ENCODE data around the gene GNAO1. TPM values are rescaled to one million over a fixed set of nuclear protein-coding genes. Genes with fewer than 3 reads are reported as not detected.

The GNAO1 gene
- total and polyA plus RNA-seq, 9 donors: 0.72 to 5.6 (median 2.7) TPM

GRCh38 chr16:56259425-56259779 lies 68.1 kb downstream of the GNAO1 start:
- WGBS, 3 donors: 92 to 96% (median 95%) methylated on average over 4 of the region's 4 CpGs
- no peak overlapping the region for H3K4me3 ChIP-seq
- intact Hi-C loops (cut with DNase I): no loop called here
- no peak for DNase-seq
- H3K27ac ChIP-seq: no peak overlapping the region
- no peaks in the 10 kb centered on the region for H3K9me3 ChIP-seq
- no peaks in the 10 kb centered on the region for H3K27me3 ChIP-seq
- H3K36me3 ChIP-seq: no peaks in the 10 kb centered on the region
- TF ChIP-seq CTCF (IDR thresholded peaks at IDR 0.05) (no peak), EP300 (IDR thresholded peaks at IDR 0.05) (no peak), POLR2A (IDR thresholded peaks at IDR 0.05) (no peak)
- H3K4me1 ChIP-seq (ENCODE audit: insufficient read depth): peaks cover 11% of the 10 kb centered on the region

GRCh38 chr16:56260378-56261160 lies 69.3 kb downstream of the GNAO1 start:
- WGBS, 3 donors: 87 to 89% (median 88%) methylated on average over 13 of the region's 13 CpGs
- no peak for DNase-seq

GRCh38 chr16:56261656-56262055 lies 70.4 kb downstream of the GNAO1 start:
- Histone ChIP-seq H3K9me3 (no peaks in the 10 kb centered on the region), H3K4me1 (ENCODE audit: insufficient read depth) (peaks cover 11% of the 10 kb centered on the region), H3K4me3 (no peak overlapping the region), H3K36me3 (no peaks in the 10 kb centered on the region), H3K27me3 (no peaks in the 10 kb centered on the region), H3K27ac (no peak overlapping the region)
- no peak for DNase-seq
- 76 to 86% (median 85%) methylated on average over 7 of the region's 7 CpGs for WGBS, 3 donors
- intact Hi-C loops (cut with DNase I): no loop called here
- TF ChIP-seq POLR2A (IDR thresholded peaks at IDR 0.05) (no peak), EP300 (IDR thresholded peaks at IDR 0.05) (no peak), CTCF (IDR thresholded peaks at IDR 0.05) (no peak)

More at GRCh38 chr16:56260378-56261160, 69.3 kb downstream of the GNAO1 start:
- Histone ChIP-seq H3K27ac (no peak overlapping the region), H3K9me3 (no peaks in the 10 kb centered on the region), H3K27me3 (no peaks in the 10 kb centered on the region), H3K4me1 (ENCODE audit: insufficient read depth) (peaks cover 11% of the 10 kb centered on the region), H3K36me3 (no peaks in the 10 kb centered on the region), H3K4me3 (no peak overlapping the region)
- TF ChIP-seq CTCF (IDR thresholded peaks at IDR 0.05): no peak
- no peak for TF ChIP-seq POLR2A (IDR thresholded peaks at IDR 0.05)
- TF ChIP-seq EP300 (IDR thresholded peaks at IDR 0.05): no peak
- intact Hi-C loops (cut with DNase I): no loop called here

DNA sequence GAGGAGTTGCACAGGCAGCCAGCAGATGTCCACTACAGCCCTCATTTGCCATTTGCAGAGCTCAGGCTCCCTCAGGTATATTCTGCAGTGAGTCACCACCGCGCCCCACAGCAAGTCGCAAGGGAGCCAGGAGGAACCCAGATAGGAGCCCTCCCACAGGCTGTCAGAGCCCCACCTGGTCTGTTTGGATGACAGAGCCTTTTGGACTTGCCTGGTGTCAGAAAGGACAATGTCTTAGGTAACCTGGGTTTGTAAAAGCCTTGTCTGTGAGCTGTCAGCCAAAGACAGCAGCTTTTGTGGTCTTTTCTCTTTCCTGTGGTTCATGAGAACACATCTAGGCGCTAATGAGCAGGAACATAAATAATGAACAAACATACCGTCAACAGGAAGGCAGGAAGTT lies 70.9 kb downstream of the GNAO1 start:
- Histone ChIP-seq H3K36me3 (no peaks in the 10 kb centered on the region), H3K4me1 (ENCODE audit: insufficient read depth) (peaks cover 10% of the 10 kb centered on the region), H3K27me3 (no peaks in the 10 kb centered on the region), H3K9me3 (no peaks in the 10 kb centered on the region), H3K4me3 (no peak overlapping the region), H3K27ac (no peak overlapping the region)
- no peak for DNase-seq
- TF ChIP-seq POLR2A (IDR thresholded peaks at IDR 0.05) (no peak), CTCF (IDR thresholded peaks at IDR 0.05) (no peak), EP300 (IDR thresholded peaks at IDR 0.05) (no peak)
- intact Hi-C loops (cut with DNase I): no loop called here
- 30 to 40% (median 36%) methylated on average over 5 of the region's 5 CpGs for WGBS, 3 donors
